ENCODE data around the gene SMO. TPM values are rescaled to one million over a fixed set of nuclear protein-coding genes. Genes with fewer than 3 reads are reported as not detected.
A peak's percentile ranks its signal among the peaks of the same experiment; 100 is the strongest.
"Not testable (repeated sequence)": the region's sequence is repeated elsewhere in the genome, so short reads cannot be mapped to it uniquely, and the experiment has no call there.

The SMO gene
- total RNA-seq, 2 donors from 2014 or later: not detected

DNA sequence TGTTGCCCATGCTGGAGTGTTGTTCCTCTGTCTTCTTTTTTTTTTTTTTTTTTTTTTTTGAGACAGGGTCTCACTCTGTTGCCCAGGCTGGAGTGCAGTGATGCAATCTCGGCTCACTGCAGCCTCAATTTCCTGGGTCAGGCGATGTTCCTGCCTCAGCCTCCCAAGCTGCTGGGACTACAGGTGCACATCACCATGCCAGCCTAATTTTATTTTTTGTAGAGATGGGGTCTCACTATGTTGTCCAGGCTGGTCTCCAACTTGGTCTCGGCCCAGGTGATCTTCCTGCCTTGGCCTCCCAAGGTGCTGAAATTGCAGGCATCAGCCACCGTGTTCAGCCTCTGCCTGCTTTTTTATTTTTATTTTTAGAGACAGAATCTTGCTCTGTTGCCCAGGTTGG lies 30.7 kb downstream of the SMO start:
- ATAC-seq; DNase-seq; H3K27ac Mint-ChIP-seq; H3K4me3 Mint-ChIP-seq; H3K36me3 Mint-ChIP-seq (ENCODE audit: low read depth); H3K9me3 ChIP-seq (ENCODE audit: control insufficient read depth, low read length, poor library complexity, severe bottlenecking); H3K4me1 Mint-ChIP-seq; H3K27me3 Mint-ChIP-seq: not testable (repeated sequence)

DNA sequence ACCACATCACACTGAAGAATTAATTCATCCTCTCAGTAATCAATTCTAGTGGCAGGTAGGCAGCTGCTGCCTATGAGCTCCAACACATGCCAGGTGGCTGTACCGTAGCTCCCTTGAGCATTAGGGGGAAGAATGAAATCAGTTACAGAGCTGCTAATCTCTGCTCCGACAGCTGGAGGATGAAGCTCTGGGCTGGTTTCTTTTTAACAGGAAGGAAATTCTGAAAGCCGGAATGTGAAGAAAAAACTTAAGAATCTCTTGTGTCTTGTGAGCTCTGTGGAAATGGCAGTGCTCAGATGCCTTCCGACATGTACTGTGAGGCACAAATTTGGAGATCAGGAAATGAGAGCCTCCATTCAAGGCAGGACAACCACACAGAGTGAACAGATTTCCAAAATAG lies 33.6 kb downstream of the SMO start:
- Mint-ChIP-seq H3K27ac (peak overlapping the region; percentile 62), H3K4me3 (no peak overlapping the region), H3K36me3 (ENCODE audit: low read depth) (peaks cover 2% of the 10 kb centered on the region), H3K4me1 (peaks cover 26% of the 10 kb centered on the region), H3K27me3 (peaks cover 5% of the 10 kb centered on the region)
- DNase-seq: no peak
- ATAC-seq: no peak
- no peaks in the 10 kb centered on the region for H3K9me3 ChIP-seq (ENCODE audit: control insufficient read depth, low read length, poor library complexity, severe bottlenecking)

DNA sequence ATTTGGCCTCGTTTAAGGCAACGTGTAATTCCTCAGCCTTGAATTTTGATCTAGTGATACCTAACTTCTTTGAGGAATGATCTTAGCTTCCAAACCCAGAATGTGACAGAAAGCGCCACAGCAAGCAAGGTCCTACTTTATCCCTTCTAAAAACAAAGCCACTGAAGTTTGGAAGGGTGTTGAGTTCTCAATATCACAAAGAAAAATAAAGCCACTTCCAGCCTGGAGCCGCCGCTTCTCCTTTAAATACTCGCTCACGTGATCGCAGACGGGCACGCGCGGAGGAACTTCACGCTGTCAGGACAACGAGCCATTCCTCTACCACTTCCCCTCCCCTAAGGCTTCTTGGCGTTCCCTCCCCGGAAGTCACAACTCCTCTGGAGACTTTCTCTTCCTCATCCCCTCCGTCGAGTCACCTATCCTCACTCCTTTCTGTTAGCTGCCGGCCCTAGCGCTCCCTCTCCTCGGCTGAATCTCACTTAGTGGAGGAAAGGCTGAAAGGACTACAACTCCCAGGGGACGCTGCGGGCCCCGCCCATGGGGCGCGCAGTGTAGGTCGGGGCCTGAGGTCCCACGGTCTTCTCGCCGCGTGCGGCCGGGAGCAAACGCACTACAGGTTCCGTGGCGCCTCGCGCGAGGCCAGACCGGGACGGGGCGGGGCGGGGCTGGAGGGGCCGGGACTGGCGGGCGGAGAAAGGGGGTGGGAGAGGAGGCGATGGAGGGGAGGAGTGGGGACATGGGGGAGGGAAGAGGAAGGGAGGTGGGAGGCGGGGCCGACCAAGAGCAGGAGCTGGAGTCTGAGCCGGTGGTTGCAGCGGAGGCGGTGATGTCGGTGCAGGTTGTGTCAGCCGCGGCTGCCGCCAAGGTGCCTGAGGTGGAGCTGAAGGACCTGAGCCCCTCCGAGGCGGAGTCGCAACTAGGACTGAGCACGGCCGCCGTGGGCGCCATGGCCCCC lies 36.1 kb downstream of the SMO start, which contains the start of gene AHCYL2:
Gene AHCYL2, plus strand, starts transcription at position 780 of the 955 bp plus-strand sequence.
- H3K27ac Mint-ChIP-seq: peak within 1 kb of the TSS; percentile 92
- peaks cover 34% of the 10 kb centered on the region for H3K4me1 Mint-ChIP-seq
- peak within 1 kb of the TSS; percentile 98 for H3K4me3 Mint-ChIP-seq
- H3K36me3 Mint-ChIP-seq (ENCODE audit: low read depth): no peaks in the 10 kb centered on the region
- ATAC-seq (peak; percentile 94), DNase-seq (peak; percentile 92 to 98 (median 97))
- H3K9me3 ChIP-seq (ENCODE audit: control insufficient read depth, low read length, poor library complexity, severe bottlenecking): no peaks in the 10 kb centered on the region
- no peaks in the 10 kb centered on the region for H3K27me3 Mint-ChIP-seq

DNA sequence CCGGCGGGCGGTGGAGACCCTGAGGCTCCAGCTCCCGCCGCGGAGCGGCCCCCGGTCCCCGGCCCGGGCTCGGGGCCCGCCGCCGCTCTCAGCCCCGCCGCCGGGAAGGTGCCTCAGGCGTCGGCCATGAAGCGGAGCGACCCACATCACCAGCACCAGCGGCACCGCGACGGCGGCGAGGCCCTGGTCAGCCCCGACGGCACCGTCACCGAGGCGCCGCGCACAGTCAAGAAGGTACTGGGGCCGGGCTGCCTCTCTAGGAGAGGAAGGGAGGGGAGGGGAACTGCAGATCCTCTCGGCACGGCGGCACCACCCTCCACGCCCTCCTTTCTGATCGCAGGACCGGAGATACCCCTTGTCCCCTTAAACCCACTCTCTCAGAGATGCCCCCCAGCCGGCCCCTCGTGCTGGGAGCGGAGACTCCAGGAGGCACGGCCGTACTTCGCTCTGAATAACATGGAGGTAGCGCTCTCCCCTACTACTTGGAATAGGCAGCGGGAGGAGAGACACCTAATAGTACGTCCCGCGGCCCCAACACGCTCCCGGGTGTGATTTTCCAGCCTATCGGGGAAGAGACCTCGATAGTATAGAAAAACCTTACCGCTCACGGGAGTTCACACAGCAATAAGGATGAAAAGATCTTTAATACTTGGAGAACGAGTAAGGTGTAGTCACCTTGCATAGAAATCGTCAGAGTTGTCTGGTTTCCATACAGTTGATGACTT lies 36.9 kb downstream of the SMO start:
- peak; percentile 47 for ATAC-seq
- DNase-seq: peak in 2 of 3 donors; percentile 47 to 50
- Mint-ChIP-seq H3K4me3 (peak overlapping the region; percentile 98), H3K27me3 (no peaks in the 10 kb centered on the region), H3K36me3 (ENCODE audit: low read depth) (no peaks in the 10 kb centered on the region), H3K27ac (peak overlapping the region; percentile 92), H3K4me1 (peaks cover 34% of the 10 kb centered on the region)
- H3K9me3 ChIP-seq (ENCODE audit: control insufficient read depth, low read length, poor library complexity, severe bottlenecking): no peaks in the 10 kb centered on the region

DNA sequence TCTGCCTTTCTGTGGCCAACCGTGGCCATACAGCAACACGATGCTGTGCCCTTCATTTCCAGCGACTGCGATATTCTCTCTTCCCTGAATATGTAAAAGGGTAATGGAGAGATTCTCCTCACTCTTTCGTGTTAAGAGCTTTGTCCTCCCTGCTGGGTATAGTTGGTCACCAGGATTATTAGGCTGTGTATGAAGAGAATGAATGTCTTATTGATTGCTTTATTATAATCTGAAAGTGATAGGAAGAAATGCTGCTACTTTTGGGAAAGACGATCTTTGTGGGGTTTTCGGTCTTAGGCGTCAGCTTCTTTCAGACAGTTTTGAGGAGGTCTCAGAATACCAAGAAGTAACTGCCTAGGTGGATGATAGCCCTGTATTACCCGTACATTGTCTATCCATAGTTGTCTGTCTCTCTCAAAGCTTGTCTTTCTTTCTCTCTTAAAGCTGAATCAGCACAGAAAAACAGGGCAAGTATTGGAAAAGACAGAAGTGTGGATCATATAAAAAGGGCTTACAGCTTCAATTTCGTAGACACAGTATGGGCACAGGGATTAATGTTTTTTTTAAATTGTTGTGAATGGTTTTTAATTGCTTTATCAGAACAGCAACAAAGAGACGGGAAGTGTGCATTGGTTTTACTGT lies 37.6 kb downstream of the SMO start:
- H3K4me1 Mint-ChIP-seq: peaks cover 34% of the 10 kb centered on the region
- no peaks in the 10 kb centered on the region for H3K9me3 ChIP-seq (ENCODE audit: control insufficient read depth, low read length, poor library complexity, severe bottlenecking)
- DNase-seq (no peak), ATAC-seq (no peak)
- H3K27me3 Mint-ChIP-seq: no peaks in the 10 kb centered on the region
- H3K4me3 Mint-ChIP-seq: peak overlapping the region; percentile 98
- no peaks in the 10 kb centered on the region for H3K36me3 Mint-ChIP-seq (ENCODE audit: low read depth)
- H3K27ac Mint-ChIP-seq: peak overlapping the region; percentile 92

DNA sequence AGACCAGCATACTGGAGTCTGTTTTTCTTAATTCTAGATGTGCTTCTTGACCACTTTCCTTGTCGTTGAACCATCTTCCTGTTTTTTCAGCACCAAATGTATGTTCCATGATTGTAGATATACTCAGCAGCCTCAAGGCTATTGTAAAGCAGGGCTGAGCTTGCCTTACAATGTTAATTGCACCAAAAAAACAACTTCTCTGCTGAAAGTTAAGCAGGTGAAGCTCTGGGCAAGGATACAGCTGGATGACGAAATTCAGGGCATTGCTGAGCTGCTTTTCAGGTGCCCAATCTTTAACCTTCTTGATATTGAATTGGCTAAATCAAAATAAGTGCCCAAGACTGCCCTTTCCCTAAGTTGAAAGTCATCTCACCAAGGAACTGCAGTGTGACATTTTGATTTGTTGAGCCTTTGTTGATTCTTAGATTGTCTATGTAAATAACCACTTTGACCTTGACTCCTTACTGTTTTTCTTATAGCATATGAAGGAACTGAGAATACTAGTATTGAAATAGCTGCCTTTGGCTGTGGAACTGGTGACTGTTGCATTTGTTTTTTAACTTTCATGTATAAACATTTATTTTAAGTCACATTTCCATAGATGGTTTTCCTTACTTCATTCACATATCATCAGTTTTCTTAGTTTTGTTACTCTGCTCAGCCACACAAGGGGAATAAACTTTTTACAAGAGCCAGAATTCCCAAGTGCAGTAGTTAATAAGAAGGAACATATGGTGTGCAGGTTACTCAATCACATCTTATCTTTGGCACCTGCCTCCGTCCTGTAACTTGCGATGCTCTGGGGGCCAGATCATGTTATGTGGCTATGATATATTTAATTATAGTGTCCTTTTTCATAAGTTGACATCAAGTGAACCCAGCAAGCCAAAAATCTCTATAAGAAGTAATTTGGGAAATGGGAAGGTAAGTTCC lies 39.5 kb downstream of the SMO start:
- H3K9me3 ChIP-seq (ENCODE audit: control insufficient read depth, low read length, poor library complexity, severe bottlenecking): no peaks in the 10 kb centered on the region
- peaks cover 37% of the 10 kb centered on the region for H3K4me1 Mint-ChIP-seq
- H3K36me3 Mint-ChIP-seq (ENCODE audit: low read depth): no peaks in the 10 kb centered on the region
- H3K27ac Mint-ChIP-seq: no peak overlapping the region
- no peaks in the 10 kb centered on the region for H3K27me3 Mint-ChIP-seq
- no peak overlapping the region for H3K4me3 Mint-ChIP-seq
- ATAC-seq: no peak
- DNase-seq: no peak

DNA sequence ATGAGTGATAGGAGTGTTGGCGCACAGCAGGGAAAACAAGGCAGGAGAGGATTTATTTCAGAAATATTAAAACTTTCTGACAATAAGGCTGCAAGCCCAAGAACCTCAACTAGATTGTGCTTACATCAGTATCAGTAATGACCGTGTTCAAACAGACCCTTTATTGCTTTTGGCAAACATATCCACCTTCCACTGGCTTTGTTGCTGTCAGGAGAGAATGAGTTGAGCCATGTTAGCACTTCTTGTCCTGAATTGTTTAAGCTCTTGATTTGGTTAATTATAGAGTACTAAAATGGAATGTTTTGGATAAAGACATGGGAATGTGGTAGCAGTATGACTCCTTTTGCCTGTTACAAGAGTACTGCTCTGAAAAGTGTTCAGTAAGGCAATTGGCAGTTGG lies 40.2 kb downstream of the SMO start:
- ATAC-seq: no peak
- no peaks in the 10 kb centered on the region for H3K9me3 ChIP-seq (ENCODE audit: control insufficient read depth, low read length, poor library complexity, severe bottlenecking)
- peaks cover 37% of the 10 kb centered on the region for H3K4me1 Mint-ChIP-seq
- no peaks in the 10 kb centered on the region for H3K36me3 Mint-ChIP-seq (ENCODE audit: low read depth)
- no peak overlapping the region for H3K4me3 Mint-ChIP-seq
- no peaks in the 10 kb centered on the region for H3K27me3 Mint-ChIP-seq
- H3K27ac Mint-ChIP-seq: no peak overlapping the region
- no peak for DNase-seq

DNA sequence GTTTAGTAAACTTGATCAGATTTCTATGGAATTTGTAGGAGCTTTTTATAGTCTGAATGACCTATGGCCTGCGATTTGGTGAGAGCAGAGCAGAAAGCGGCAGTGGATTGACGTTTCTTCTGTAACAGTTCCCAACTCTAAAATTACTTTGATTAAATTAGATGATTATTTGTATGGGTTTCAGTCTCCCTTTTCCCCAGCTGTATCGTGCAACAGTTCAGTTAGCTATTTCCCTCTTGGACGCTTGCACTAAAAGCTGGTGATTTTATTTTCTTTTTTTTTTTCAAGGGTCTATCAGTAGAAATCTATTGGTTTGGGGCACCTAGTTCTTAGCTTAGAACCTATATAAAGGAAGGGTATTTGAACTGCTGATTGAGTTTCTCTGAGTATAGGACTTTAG lies 43.2 kb downstream of the SMO start:
- no peak for DNase-seq
- Mint-ChIP-seq H3K4me1 (peaks cover 29% of the 10 kb centered on the region), H3K36me3 (ENCODE audit: low read depth) (peaks cover 5% of the 10 kb centered on the region), H3K27me3 (no peaks in the 10 kb centered on the region), H3K27ac (no peak overlapping the region), H3K4me3 (no peak overlapping the region)
- no peak for ATAC-seq
- H3K9me3 ChIP-seq (ENCODE audit: control insufficient read depth, low read length, poor library complexity, severe bottlenecking): no peaks in the 10 kb centered on the region

DNA sequence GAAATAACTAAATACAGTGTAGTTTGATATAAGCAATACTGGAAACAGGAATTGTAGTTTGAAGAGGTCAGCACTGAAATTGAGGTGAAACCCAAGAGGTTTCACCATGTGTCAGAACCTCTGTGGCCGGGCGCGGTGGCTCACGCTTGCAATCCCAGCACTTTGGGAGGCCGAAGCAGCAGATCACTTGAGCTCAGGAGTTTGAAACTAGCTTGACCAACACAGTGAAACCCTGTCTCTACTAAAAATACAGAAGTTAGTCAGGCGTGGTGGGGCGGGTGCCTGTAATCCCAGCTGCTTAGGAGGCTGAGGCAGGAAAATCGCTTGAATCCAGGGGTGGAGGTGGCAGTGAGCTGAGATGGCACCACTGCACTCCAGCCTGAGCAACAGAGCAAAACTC lies 50.1 kb downstream of the SMO start:
- Mint-ChIP-seq H3K36me3 (ENCODE audit: low read depth) (peaks cover 5% of the 10 kb centered on the region), H3K4me3 (no peak overlapping the region), H3K27ac (no peak overlapping the region), H3K27me3 (no peaks in the 10 kb centered on the region), H3K4me1 (peaks cover 22% of the 10 kb centered on the region)
- DNase-seq: no peak
- ATAC-seq: no peak
- no peaks in the 10 kb centered on the region for H3K9me3 ChIP-seq (ENCODE audit: control insufficient read depth, low read length, poor library complexity, severe bottlenecking)

DNA sequence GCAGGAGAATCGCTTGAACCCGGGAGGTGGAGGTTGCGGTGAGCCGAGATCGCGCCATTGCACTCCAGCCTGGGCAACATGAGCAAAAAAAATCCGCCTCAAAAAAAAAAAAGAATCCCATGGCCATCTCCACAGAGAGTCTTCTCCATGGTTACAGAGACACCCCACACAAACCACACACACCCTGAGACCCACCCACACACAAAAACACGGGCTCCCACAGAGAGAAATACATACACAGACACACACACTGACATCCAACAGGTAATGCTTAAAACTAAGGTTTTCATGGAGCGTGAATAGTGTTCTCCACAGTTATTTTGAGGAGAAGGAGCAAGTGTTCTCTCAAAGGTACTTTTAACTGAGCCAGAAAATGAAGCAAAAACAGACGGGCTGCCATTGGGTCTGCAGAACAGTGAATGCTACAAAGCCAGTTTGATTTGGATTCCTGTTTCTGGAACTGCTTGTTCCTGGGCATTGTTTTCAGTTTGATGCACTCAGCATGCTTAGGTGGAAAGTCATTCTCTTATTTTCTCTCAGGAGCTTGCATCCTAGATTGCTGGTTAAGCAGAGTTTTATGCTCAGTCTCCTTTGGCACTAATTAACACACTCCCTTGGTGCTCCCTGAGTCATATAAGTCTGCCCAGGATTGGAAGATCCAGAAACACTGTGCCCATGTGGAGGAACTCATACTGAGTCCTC lies 51.8 kb downstream of the SMO start:
- no peak for ATAC-seq
- Mint-ChIP-seq H3K27me3 (no peaks in the 10 kb centered on the region), H3K4me1 (peaks cover 16% of the 10 kb centered on the region), H3K4me3 (no peak overlapping the region), H3K36me3 (ENCODE audit: low read depth) (no peaks in the 10 kb centered on the region), H3K27ac (peak overlapping the region; percentile 65)
- DNase-seq: no peak
- no peaks in the 10 kb centered on the region for H3K9me3 ChIP-seq (ENCODE audit: control insufficient read depth, low read length, poor library complexity, severe bottlenecking)

DNA sequence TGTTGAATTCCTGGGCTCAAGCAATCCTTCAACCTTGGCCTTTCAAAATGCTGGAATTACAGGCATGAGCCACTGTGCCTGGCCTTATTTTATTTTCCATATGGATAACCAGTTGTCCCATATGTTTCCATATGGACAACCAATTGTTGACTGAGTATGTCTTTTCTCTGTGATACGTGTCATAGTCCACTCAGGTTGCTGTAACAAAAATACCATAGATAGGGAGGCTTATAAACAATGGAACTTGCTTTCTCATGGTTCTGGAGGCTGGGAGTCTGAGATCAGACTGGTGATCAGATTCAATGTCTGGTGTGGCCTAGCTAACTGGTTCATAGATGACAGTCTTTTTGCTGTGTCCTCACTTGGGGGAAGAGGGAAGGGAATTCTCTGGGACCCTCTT lies 55.8 kb downstream of the SMO start:
- H3K27ac Mint-ChIP-seq: no peak overlapping the region
- no peaks in the 10 kb centered on the region for H3K9me3 ChIP-seq (ENCODE audit: control insufficient read depth, low read length, poor library complexity, severe bottlenecking)

DNA sequence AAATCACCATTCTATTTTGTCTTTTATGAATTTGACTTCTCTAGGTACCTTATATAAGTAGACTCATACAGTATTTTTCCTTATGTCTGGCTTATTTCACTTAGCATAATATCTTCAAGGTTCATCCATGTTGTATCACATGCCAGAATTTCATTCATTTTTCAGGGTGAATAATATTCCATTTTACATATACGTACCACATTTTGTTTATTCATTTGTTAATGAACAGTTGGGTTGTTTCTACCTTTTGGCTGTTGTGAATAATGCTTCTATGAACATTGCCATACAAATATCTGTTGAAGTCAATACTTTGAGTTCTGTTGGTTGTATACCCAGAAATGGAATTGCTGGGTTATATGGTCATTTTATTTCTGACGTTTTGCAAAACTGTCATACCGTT lies 57.1 kb downstream of the SMO start:
- peaks cover 7% of the 10 kb centered on the region for H3K4me1 Mint-ChIP-seq
- no peak overlapping the region for H3K27ac Mint-ChIP-seq
- H3K4me3 Mint-ChIP-seq: no peak overlapping the region
- no peak for DNase-seq
- no peaks in the 10 kb centered on the region for H3K9me3 ChIP-seq (ENCODE audit: control insufficient read depth, low read length, poor library complexity, severe bottlenecking)
- ATAC-seq: no peak
- H3K27me3 Mint-ChIP-seq: no peaks in the 10 kb centered on the region
- no peaks in the 10 kb centered on the region for H3K36me3 Mint-ChIP-seq (ENCODE audit: low read depth)

More for the DNA sequence above, 55.8 kb downstream of the SMO start:
- no peaks in the 10 kb centered on the region for H3K36me3 Mint-ChIP-seq (ENCODE audit: low read depth)
- H3K27me3 Mint-ChIP-seq: no peaks in the 10 kb centered on the region
- ATAC-seq (no peak), DNase-seq (no peak)
- H3K4me3 Mint-ChIP-seq: no peak overlapping the region
- peaks cover 11% of the 10 kb centered on the region for H3K4me1 Mint-ChIP-seq
